Ishikawa (cell line): Measurements from ENCODE around the gene ACTG1.

ENCODE experiments used
- CEBPB ChIP-seq: IDR thresholded peaks from 2 replicates; pipeline ENCODE4 v1.6.1; 2012
- CREB1 ChIP-seq: IDR thresholded peaks from 2 replicates; pipeline ENCODE4 v1.6.1; 2012; ENCODE audit warnings: low read depth
- EGR1 ChIP-seq: IDR thresholded peaks from 2 replicates; pipeline ENCODE4 v1.6.1; 2012
- EP300 ChIP-seq: IDR thresholded peaks from 2 replicates; pipeline ENCODE4 v1.6.1; 2012; ENCODE audit warnings: borderline replicate concordance
- FOXM1 ChIP-seq: IDR thresholded peaks from 2 replicates; pipeline ENCODE4 v1.6.1; 2012; ENCODE audit warnings: low read depth, borderline replicate concordance
- NFIC ChIP-seq: IDR thresholded peaks from 2 replicates; pipeline ENCODE4 v1.6.1; 2012
- RAD21 ChIP-seq: IDR thresholded peaks from 2 replicates; pipeline ENCODE4 v1.6.1; 2012; ENCODE audit warnings: low read depth
- TAF1 ChIP-seq: IDR thresholded peaks from 2 replicates; pipeline ENCODE4 v1.6.1; 2012; ENCODE audit warnings: low read depth, mild to moderate bottlenecking
- TCF12 ChIP-seq: IDR thresholded peaks from 2 replicates; pipeline ENCODE4 v1.6.1; 2012; ENCODE audit warnings: low read depth
- TEAD4 ChIP-seq: IDR thresholded peaks from 2 replicates; pipeline ENCODE4 v1.6.1; 2012
- YY1 ChIP-seq: IDR thresholded peaks from 2 replicates; pipeline ENCODE4 v1.6.1; 2012; ENCODE audit warnings: low read depth
- ZBTB7A ChIP-seq: IDR thresholded peaks from 2 replicates; pipeline ENCODE4 v1.6.1; 2012; ENCODE audit warnings: low read depth
- TF ChIP-seq, protein P1 (sequence below): IDR thresholded peaks from 2 replicates; pipeline ENCODE4 v1.6.1; 2012
- TF ChIP-seq, protein P2 (sequence below): IDR thresholded peaks from 2 replicates; pipeline ENCODE4 v1.6.1; 2012; ENCODE audit warnings: low read depth, mild to moderate bottlenecking
- TF ChIP-seq, protein P3 (sequence below): IDR thresholded peaks from 2 replicates; pipeline ENCODE4 v1.6.1; 2012

Gene ACTG1

DNA sequence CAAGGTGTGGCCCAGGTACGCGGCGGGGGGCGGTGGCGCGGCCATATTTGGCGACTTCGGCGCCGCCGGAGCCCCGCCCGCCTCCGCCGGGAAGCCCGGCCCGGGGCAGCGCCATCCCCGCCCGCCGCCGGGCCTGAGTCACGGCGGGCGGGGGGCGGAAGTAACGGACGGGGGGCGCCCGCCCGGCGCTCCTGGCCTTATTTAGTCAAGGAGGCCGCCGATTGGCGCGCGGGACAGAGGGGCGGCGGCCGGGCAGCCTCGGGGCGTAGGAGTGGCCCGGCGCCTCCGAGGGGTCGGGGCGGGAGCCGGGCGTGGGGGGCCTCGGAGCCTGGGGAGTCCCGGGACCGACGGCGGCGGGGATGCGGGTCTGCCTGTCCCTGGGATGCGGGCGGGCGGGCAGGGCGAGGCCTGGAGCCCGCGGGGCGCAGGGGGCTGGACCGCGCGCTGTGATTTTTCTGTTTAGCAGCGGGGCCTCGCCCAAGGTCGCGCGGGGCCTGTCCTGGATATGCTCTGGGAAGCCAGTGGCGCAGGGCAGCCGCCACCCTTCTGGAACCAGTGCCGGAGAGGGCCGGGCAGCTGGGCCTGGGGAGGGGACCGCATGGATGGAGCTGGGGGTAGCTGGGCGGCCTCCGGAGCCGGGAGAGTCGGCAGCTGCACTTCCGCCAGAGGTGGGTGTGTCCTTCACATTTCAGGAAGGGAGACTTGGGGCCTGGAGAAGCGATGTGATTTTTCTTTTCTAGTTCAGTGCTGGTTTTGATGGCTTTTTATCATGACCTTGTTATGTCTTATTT, 2.3 kb upstream of the ACTG1 start:
- TF ChIP-seq FOXM1, result no peak
- TF ChIP-seq YY1, result peak; percentile 73
- peak; percentile 30; the same call in 1 of the 2 replicates for TF ChIP-seq EP300
- no peak for TF ChIP-seq CEBPB
- TF ChIP-seq, protein P1, sequence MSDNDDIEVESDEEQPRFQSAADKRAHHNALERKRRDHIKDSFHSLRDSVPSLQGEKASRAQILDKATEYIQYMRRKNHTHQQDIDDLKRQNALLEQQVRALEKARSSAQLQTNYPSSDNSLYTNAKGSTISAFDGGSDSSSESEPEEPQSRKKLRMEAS, result peak; percentile 48
- TF ChIP-seq EGR1, result 0 out of 2 replicates have a peak, but pooled peaks have one; percentile 0
- no peak for TF ChIP-seq NFIC
- no peak for TF ChIP-seq ZBTB7A

DNA sequence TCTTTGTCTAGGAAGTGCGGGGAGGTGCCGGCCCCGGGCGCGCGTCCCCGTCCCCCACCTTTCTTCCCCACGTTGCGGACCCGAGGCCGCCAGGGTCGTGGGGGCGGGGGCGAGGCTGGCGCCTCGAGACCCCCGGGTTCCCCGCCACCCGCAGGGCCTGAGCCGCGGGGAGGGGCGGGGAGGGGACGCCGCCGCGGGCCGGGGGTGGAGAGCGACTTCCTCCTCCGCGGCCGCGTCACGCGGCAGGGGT, 1.8 kb upstream of the ACTG1 start:
- TF ChIP-seq RAD21 (no peak), EGR1 (0 out of 2 replicates have a peak, but pooled peaks have one; percentile 7), TAF1 (no peak), ZBTB7A (0 out of 2 replicates have a peak, but pooled peaks have one; percentile 8), CREB1 (no peak)
- TF ChIP-seq, protein P2, sequence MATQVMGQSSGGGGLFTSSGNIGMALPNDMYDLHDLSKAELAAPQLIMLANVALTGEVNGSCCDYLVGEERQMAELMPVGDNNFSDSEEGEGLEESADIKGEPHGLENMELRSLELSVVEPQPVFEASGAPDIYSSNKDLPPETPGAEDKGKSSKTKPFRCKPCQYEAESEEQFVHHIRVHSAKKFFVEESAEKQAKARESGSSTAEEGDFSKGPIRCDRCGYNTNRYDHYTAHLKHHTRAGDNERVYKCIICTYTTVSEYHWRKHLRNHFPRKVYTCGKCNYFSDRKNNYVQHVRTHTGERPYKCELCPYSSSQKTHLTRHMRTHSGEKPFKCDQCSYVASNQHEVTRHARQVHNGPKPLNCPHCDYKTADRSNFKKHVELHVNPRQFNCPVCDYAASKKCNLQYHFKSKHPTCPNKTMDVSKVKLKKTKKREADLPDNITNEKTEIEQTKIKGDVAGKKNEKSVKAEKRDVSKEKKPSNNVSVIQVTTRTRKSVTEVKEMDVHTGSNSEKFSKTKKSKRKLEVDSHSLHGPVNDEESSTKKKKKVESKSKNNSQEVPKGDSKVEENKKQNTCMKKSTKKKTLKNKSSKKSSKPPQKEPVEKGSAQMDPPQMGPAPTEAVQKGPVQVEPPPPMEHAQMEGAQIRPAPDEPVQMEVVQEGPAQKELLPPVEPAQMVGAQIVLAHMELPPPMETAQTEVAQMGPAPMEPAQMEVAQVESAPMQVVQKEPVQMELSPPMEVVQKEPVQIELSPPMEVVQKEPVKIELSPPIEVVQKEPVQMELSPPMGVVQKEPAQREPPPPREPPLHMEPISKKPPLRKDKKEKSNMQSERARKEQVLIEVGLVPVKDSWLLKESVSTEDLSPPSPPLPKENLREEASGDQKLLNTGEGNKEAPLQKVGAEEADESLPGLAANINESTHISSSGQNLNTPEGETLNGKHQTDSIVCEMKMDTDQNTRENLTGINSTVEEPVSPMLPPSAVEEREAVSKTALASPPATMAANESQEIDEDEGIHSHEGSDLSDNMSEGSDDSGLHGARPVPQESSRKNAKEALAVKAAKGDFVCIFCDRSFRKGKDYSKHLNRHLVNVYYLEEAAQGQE, result no peak
- TF ChIP-seq, protein P1, result 0 out of 2 replicates have a peak, but pooled peaks have one; percentile 4
- TF ChIP-seq, protein P3, sequence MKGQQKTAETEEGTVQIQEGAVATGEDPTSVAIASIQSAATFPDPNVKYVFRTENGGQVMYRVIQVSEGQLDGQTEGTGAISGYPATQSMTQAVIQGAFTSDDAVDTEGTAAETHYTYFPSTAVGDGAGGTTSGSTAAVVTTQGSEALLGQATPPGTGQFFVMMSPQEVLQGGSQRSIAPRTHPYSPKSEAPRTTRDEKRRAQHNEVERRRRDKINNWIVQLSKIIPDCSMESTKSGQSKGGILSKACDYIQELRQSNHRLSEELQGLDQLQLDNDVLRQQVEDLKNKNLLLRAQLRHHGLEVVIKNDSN, result 0 out of 2 replicates have a peak, but pooled peaks have one; percentile 38

DNA sequence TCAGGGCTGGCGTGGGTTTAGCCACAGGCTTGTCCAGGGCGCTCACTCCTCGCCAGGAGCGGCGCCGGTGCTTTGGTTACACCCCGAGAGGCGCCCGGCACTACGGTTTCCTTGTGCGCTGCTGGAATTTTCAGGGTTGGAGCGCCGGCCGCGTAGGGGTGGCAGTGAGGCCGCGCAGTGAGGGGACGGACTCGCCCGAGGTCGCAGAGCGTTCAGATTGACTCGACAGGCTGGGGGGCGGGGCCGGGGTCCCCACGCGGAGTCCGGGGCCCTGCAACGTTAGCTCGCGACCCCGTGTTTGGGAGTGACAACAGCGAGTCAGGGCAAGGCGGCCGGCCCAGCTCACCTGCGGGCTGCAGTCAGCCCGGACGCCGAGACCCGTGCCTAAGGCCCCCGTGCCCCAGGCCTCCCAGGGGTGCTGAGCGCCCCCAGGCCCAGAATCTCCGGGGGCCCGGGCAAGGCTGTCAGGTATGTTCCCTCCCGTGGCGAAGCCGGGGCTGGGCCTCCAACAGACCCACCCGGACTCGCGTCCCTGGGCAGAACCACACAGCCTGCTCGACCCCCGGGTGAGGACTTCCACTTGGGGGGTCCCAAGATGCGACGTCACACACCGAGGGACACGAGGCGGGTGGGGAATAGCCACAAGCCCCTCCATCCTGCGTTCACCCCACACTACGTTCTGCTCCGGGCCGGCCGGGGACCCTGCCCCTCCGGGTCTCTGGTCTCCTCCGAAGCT, 1.3 kb upstream of the ACTG1 start:
- TF ChIP-seq TEAD4 (peak; percentile 19; the same call in 1 of the 2 replicates), CREB1 (no peak), ZBTB7A (peak; percentile 35; the same call in 1 of the 2 replicates)

DNA sequence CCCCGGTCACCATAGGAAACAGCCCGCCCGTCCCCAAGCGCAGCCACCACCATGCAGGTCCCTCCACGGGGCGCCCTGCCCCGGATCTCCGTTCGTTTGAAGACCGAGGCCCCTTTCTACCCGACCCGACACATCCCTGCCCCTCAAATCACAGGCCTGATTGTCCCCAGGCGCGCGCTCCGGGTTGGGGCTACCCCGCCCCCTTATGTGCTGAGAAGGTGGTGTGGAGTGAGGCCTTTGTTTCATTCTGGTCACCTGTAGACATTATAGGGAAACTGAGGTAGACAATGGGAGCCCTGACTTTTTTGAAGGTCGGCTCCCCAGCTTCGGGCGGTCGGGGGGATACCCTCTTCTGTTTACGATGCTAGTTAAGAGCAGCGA, 763 bp upstream of the ACTG1 start:
- TF ChIP-seq ZBTB7A, result no peak
- no peak for TF ChIP-seq CREB1
- TF ChIP-seq, protein P3, result no peak
- TF ChIP-seq YY1, result no peak
- TF ChIP-seq, protein P2, result no peak
- TF ChIP-seq EGR1, result no peak
- TF ChIP-seq TEAD4, result no peak
- no peak for TF ChIP-seq NFIC
- TF ChIP-seq EP300, result no peak
- no peak for TF ChIP-seq RAD21
- no peak for TF ChIP-seq TAF1
- TF ChIP-seq, protein P1, result no peak; the same call in 1 of the 2 replicates
- TF ChIP-seq TCF12, result no peak
- TF ChIP-seq CEBPB, result no peak
- TF ChIP-seq FOXM1, result no peak

DNA sequence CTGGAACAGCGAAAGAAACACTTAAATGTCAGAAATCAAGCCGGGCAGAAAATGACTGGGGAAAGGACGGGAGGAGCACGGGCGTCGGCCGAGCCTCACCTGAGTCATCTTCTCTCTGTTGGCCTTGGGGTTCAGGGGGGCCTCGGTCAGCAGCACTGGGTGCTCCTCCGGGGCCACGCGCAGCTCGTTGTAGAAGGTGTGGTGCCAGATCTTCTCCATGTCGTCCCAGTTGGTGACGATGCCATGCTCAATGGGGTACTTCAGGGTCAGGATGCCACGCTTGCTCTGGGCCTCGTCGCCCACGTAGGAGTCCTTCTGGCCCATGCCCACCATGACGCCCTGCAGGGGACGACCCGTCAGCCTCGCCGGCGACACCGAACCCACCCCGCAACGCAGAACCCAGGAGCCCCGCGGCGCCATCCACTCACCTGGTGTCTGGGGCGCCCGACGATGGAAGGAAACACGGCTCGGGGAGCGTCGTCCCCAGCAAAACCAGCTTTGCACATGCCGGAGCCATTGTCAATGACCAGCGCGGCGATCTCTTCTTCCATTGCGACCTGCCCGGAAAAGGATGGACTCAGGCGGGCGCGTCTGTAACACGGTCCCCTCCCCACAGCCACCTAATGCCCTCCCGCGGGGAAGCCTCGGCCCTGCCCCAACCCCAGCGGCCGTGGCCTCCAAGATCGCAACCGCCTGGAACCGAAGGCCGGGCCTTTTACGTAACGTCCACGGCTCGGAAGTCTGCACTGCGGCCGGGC, 616 bp downstream of the ACTG1 start:
- TF ChIP-seq CEBPB, result no peak
- TF ChIP-seq TCF12, result no peak
- no peak for TF ChIP-seq YY1
- TF ChIP-seq, protein P1, result no peak
- TF ChIP-seq TEAD4, result no peak; the same call in 1 of the 2 replicates
- 0 out of 2 replicates have a peak, but pooled peaks have one; percentile 44 for TF ChIP-seq ZBTB7A
- no peak for TF ChIP-seq CREB1
- TF ChIP-seq FOXM1, result no peak
- TF ChIP-seq, protein P2, result no peak
